Chondrocyte (in vitro differentiated cells): ENCODE measurements around the gene CCDC87. TPM values are rescaled to one million over a fixed set of nuclear protein-coding genes. Genes with fewer than 3 reads are reported as not detected.
"Not testable (repeated sequence)": the region's sequence is repeated elsewhere in the genome, so short reads cannot be mapped to it uniquely, and the experiment has no call there.

Experiments
- DNase-seq: peaks from one replicate; pipeline ENCODE4 v3.0.0; 2021; ENCODE audit warnings: mixed read lengths, low spot score
- H3K27ac Mint-ChIP-seq: one replicate; pipeline ENCODE4 v1.8.0; 2021; ENCODE audit warnings: mild to moderate bottlenecking, moderate library complexity, mixed read lengths; ENCODE audit not compliant: unreplicated experiment
- H3K27me3 Mint-ChIP-seq: 2 replicates; pipeline ENCODE4 v1.8.0; 2021; ENCODE audit warnings: low read depth, mixed read lengths
- H3K36me3 Mint-ChIP-seq: 2 replicates; pipeline ENCODE4 v1.8.0; 2021; ENCODE audit warnings: low read depth, mixed read lengths
- H3K4me1 Mint-ChIP-seq: 2 replicates; pipeline ENCODE4 v1.8.0; 2021; ENCODE audit warnings: low read depth, mild to moderate bottlenecking, mixed read lengths
- H3K4me3 Mint-ChIP-seq: one replicate; pipeline ENCODE4 v1.8.0; 2021; ENCODE audit warnings: mild to moderate bottlenecking, moderate library complexity, mixed read lengths; ENCODE audit not compliant: unreplicated experiment
- H3K9me3 Mint-ChIP-seq: 2 replicates; pipeline ENCODE4 v1.8.0; 2021; ENCODE audit warnings: low read depth, mixed read lengths
- CTCF ChIP-seq: fragments of 200-600 bp; sonication (generic); IDR thresholded peaks from 2 replicates; pipeline ENCODE4 v1.5.0; 2021; ENCODE audit warnings: antibody characterized with exemption, mild to moderate bottlenecking, moderate library complexity
- total RNA-seq: library from RNA; stranded (reverse); gene quantifications from 3 replicates; pipeline ENCODE4 v1.2.1, GENCODE V29; 2021

CCDC87 gene
- total RNA-seq, 1 donor from 2014 or later: 0.32 TPM

GRCh38 chr11:66614073-66614472 is 21.2 kb upstream of the CCDC87 start:
- peaks cover 5% of the 10 kb centered on the region for H3K36me3 Mint-ChIP-seq
- no peak for DNase-seq
- no peak for TF ChIP-seq CTCF
- no peak overlapping the region for H3K27ac Mint-ChIP-seq
- peaks cover 2% of the 10 kb centered on the region for H3K9me3 Mint-ChIP-seq
- H3K4me1 Mint-ChIP-seq: peaks cover 19% of the 10 kb centered on the region
- H3K4me3 Mint-ChIP-seq: no peak overlapping the region
- H3K27me3 Mint-ChIP-seq: no peaks in the 10 kb centered on the region

- H3K36me3 Mint-ChIP-seq: peaks cover 3% of the 10 kb centered on the region
- DNase-seq: no peak
- H3K9me3 Mint-ChIP-seq: peaks cover 2% of the 10 kb centered on the region
- H3K4me1 Mint-ChIP-seq: peaks cover 12% of the 10 kb centered on the region
- H3K27me3 Mint-ChIP-seq: no peaks in the 10 kb centered on the region
- H3K27ac Mint-ChIP-seq: no peak overlapping the region
- TF ChIP-seq CTCF: no peak
- no peak overlapping the region for H3K4me3 Mint-ChIP-seq
Measured at GRCh38 chr11:66612458-66612857, 19.6 kb upstream of the CCDC87 start.

GRCh38 chr11:66609721-66610617 is 17.1 kb upstream of the CCDC87 start:
- TF ChIP-seq CTCF: no peak
- peaks cover 15% of the 10 kb centered on the region for H3K4me1 Mint-ChIP-seq
- no peaks in the 10 kb centered on the region for H3K27me3 Mint-ChIP-seq
- peaks cover 2% of the 10 kb centered on the region for H3K9me3 Mint-ChIP-seq
- H3K4me3 Mint-ChIP-seq: no peak overlapping the region
- H3K36me3 Mint-ChIP-seq: peaks cover 9% of the 10 kb centered on the region
- no peak for DNase-seq
- no peak overlapping the region for H3K27ac Mint-ChIP-seq

- Mint-ChIP-seq H3K36me3 (peaks cover 10% of the 10 kb centered on the region), H3K4me1 (peaks cover 25% of the 10 kb centered on the region), H3K9me3 (peaks cover 2% of the 10 kb centered on the region), H3K27ac (peak overlapping the region; percentile 97), H3K27me3 (no peaks in the 10 kb centered on the region), H3K4me3 (no peak overlapping the region)
- no peak for TF ChIP-seq CTCF
- no peak for DNase-seq
Measured at GRCh38 chr11:66607126-66607834, 14.4 kb upstream of the CCDC87 start.

GRCh38 chr11:66606608-66607007 is 13.7 kb upstream of the CCDC87 start:
- H3K9me3 Mint-ChIP-seq, H3K4me3 Mint-ChIP-seq, DNase-seq, H3K27me3 Mint-ChIP-seq, H3K27ac Mint-ChIP-seq: not testable (repeated sequence)
- Mint-ChIP-seq H3K4me1 (peaks cover 31% of the 10 kb centered on the region), H3K36me3 (peaks cover 10% of the 10 kb centered on the region)
